B cell (primary cell): Measurements from ENCODE around the gene SUSD2. TPM values are rescaled to one million over a fixed set of nuclear protein-coding genes. Genes with fewer than 3 reads are reported as not detected.

Source experiments
- ATAC-seq: fragments of 200-7000 bp; cut with Tn5 transposase; one replicate; pipeline ENCODE4 v1.10.0; 2021; ENCODE audit warnings: low read depth, mild to moderate bottlenecking, moderate number of reproducible peaks, moderate library complexity
- CTCF ChIA-PET: fragments of 350-600 bp; sonication (Branson Sonifier 250); formaldehyde crosslinking; loops from one replicate; lab custom pipeline; 2021; ENCODE audit warnings: antibody characterized with exemption, inconsistent platforms; lab: Charles Lee
- POLR2A ChIA-PET: fragments of 350-600 bp; sonication (Branson Sonifier 250); formaldehyde crosslinking; loops from one replicate; lab custom pipeline; 2021; ENCODE audit warnings: antibody characterized with exemption; lab: Charles Lee
- DNase-seq: peaks from one replicate; pipeline ENCODE4 v3.0.0; 2013
- H2AFZ ChIP-seq: 2 replicates; pipeline ENCODE4 v1.6.1; 2012; ENCODE audit warnings: mild to moderate bottlenecking, low read depth, low read length; ENCODE audit not compliant: insufficient read depth, poor library complexity, severe bottlenecking
- H3K27ac ChIP-seq, 2 donors: 1 replicate in 1 of 2; 2 replicates in 1 of 2; pipeline ENCODE4 v1.5.1; 2012 to 2013; ENCODE audit warnings: low read length in 2 of 2, mild to moderate bottlenecking in 2 of 2, moderate library complexity in 1 of 2
- H3K27me3 ChIP-seq, 4 experiments: fragments of 200-600 bp in 1 of 4; sonication (generic) in 1 of 4; replicated peaks in 1 of 4; 1 replicate in 2 of 4; 2 replicates in 2 of 4; pipeline versions ENCODE4 v1.6.1 to v1.7.0; 2013 to 2016; ENCODE audit warnings: low read length in 3 of 4, mild to moderate bottlenecking in 2 of 4, mixed read lengths in 1 of 4, moderate library complexity in 1 of 4; ENCODE audit not compliant: insufficient read depth in 4 of 4, control insufficient read depth in 3 of 4; ENCODE audit errors: control extremely low read depth in 1 of 4
- H3K36me3 ChIP-seq, 2 experiments: replicated peaks in 1 of 2; 1 replicate in 1 of 2; 2 replicates in 1 of 2; pipeline versions ENCODE4 v1.6.1 to v1.7.1; 2013; ENCODE audit warnings: low read length in 1 of 2; ENCODE audit not compliant: insufficient read depth in 2 of 2, control insufficient read depth in 1 of 2; ENCODE audit errors: control extremely low read depth in 1 of 2, extremely low read depth in 1 of 2
- H3K4me1 ChIP-seq, 2 donors: fragments of 200-600 bp in 1 of 2; sonication (generic) in 1 of 2; 1 replicate in 1 of 2; 2 replicates in 1 of 2; pipeline versions ENCODE4 v1.5.1 to v1.6.1; 2013 to 2017; ENCODE audit warnings: low read length in 2 of 2; ENCODE audit not compliant: control insufficient read depth in 2 of 2, insufficient read depth in 2 of 2
- H3K4me2 ChIP-seq: replicated peaks from 2 replicates; pipeline ENCODE3; 2012; ENCODE audit warnings: mild to moderate bottlenecking, low read depth, low read length; ENCODE audit not compliant: poor library complexity, severe bottlenecking
- H3K4me3 ChIP-seq, 5 experiments: fragments of 200-600 bp in 1 of 5; sonication (generic) in 1 of 5; 1 replicate in 3 of 5; 2 replicates in 2 of 5; pipeline versions ENCODE4 v1.5.1 to v1.7.0; 2011 to 2016; ENCODE audit warnings: low read length in 4 of 5, mild to moderate bottlenecking in 4 of 5, low read depth in 2 of 5, control low read depth in 1 of 5, moderate library complexity in 1 of 5; ENCODE audit not compliant: insufficient read depth in 1 of 5; ENCODE audit errors: control extremely low read depth in 1 of 5, extremely low read depth in 1 of 5
- H3K79me2 ChIP-seq: fragments of 200-600 bp; sonication (generic); one replicate; pipeline ENCODE4 v1.6.0; 2016; ENCODE audit warnings: low read length; ENCODE audit not compliant: control insufficient read depth, insufficient read depth
- H3K9ac ChIP-seq: fragments of 200-600 bp; sonication (generic); 2 replicates; pipeline ENCODE4 v1.6.1; 2017; ENCODE audit warnings: mild to moderate bottlenecking, low read length, moderate library complexity
- H3K9me3 ChIP-seq, 3 donors: one replicate each; pipeline versions ENCODE4 v1.6.1 to v1.7.1; 2013; ENCODE audit warnings: low read length in 2 of 3; ENCODE audit not compliant: control insufficient read depth in 2 of 3, insufficient read depth in 1 of 3; ENCODE audit errors: control extremely low read depth in 1 of 3
- H4K20me1 ChIP-seq: 2 replicates; pipeline ENCODE4 v1.6.0; 2012; ENCODE audit warnings: mild to moderate bottlenecking, low read length; ENCODE audit not compliant: insufficient read depth, control insufficient read depth, poor library complexity, severe bottlenecking
- H3K27ac Mint-ChIP-seq: one replicate; pipeline ENCODE4 v1.8.0; 2021; ENCODE audit warnings: mixed read lengths
- H3K27me3 Mint-ChIP-seq: one replicate; pipeline ENCODE4 v1.8.0; 2021; ENCODE audit warnings: mixed read lengths
- H3K4me1 Mint-ChIP-seq: one replicate; pipeline ENCODE4 v1.8.0; 2021; ENCODE audit warnings: mixed read lengths
- H3K4me3 Mint-ChIP-seq: one replicate; pipeline ENCODE4 v1.8.0; 2021; ENCODE audit warnings: mixed read lengths
- H3K9me3 Mint-ChIP-seq: one replicate; pipeline ENCODE4 v1.8.0; 2022; ENCODE audit warnings: mixed read lengths; ENCODE audit not compliant: insufficient read depth
- EZH2 ChIP-seq: IDR thresholded peaks from 2 replicates; pipeline ENCODE4 v1.6.1; 2012; ENCODE audit warnings: borderline replicate concordance, low read depth, mild to moderate bottlenecking, moderate library complexity, low read length; ENCODE audit not compliant: insufficient read depth, poor library complexity, severe bottlenecking
- WGBS: methylation state at CpG from one replicate; pipeline ENCODE4 v1.1.5; 2013; ENCODE audit warnings: missing lambda C conversion rate; ENCODE audit not compliant: insufficient coverage; 5-methylcytosine and 5-hydroxymethylcytosine counted together
- intact Hi-C: fragments of 100-400 bp; cut with micrococcal nuclease; formaldehyde crosslinking; loops from one replicate; pipeline ENCODE4 v1.10.0; 2022
- polyA plus RNA-seq: library from polyadenylated mRNA; depleted of rRNA; stranded (reverse); fragments of >200 nt; gene quantifications from 2 replicates; pipeline ENCODE4 v1.2.3, GENCODE V29; 2012
- total RNA-seq, 2 donors: library from RNA; stranded (reverse); fragments of 120-200 nt in 1 of 2; gene quantifications; 1 replicate in 1 of 2; 2 replicates in 1 of 2; pipeline versions ENCODE4 v1.2.3 to v1.2.4, GENCODE V29; 2013 to 2022
- TF ChIP-seq, protein P1 (sequence below): fragments of 200-600 bp; IDR thresholded peaks from one replicate; pipeline ENCODE4 v1.8.0; 2022; ENCODE audit warnings: antibody characterized with exemption, mild to moderate bottlenecking

Gene SUSD2
- total and polyA plus RNA-seq, 2 donors (not counting 1 experiment from before 2014, with no cell fraction given) = 0.30 to 0.48 TPM

DNA sequence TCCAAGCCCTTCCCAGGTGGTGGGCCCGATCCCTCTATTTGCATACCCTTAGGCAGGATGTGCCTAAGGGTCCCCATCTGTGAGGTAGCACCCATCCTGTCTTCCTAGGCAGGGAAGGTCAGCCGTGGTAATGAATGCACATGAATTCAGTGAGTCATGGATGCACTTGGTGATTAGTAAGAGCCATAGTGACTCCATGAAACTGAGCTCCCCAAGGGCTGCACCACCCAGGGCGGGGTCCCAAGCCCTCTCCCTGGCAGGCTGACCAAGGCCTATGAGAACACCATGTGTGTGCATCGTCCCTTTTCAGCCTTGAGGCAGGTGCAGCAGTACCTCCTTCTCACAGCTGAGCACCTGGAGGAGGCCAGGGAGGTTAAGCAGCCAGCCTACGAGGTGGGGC, 15.6 kb upstream of the SUSD2 start:
- Histone ChIP-seq H3K4me1 (peaks cover 0 to 8% of the 10 kb centered on the region in 2 donors), H3K27ac (no peak overlapping the region), H3K9ac (no peak overlapping the region), H3K4me3 (no peak overlapping the region), H3K27me3 (no peaks in the 10 kb centered on the region), H3K4me2 (no peak overlapping the region), H3K36me3 (peaks cover 0 to 95% of the 10 kb centered on the region in 2 experiments), H2AFZ (no peak overlapping the region), H4K20me1 (peaks cover 72% of the 10 kb centered on the region), H3K79me2 (peaks cover 56% of the 10 kb centered on the region), H3K9me3 (no peaks in the 10 kb centered on the region)
- no peaks in the 10 kb centered on the region for H3K9me3 Mint-ChIP-seq
- ChIA-PET CTCF (interaction anchor here (1.3 to 2.3 kb wide), 2 partner anchors 9 kb away, joined by 7 to 14 read pairs; no protein-coding TSS in a partner anchor), POLR2A (no interaction called here)
- H3K27me3 Mint-ChIP-seq = no peaks in the 10 kb centered on the region
- TF ChIP-seq EZH2 = no peak
- TF ChIP-seq, protein P1, sequence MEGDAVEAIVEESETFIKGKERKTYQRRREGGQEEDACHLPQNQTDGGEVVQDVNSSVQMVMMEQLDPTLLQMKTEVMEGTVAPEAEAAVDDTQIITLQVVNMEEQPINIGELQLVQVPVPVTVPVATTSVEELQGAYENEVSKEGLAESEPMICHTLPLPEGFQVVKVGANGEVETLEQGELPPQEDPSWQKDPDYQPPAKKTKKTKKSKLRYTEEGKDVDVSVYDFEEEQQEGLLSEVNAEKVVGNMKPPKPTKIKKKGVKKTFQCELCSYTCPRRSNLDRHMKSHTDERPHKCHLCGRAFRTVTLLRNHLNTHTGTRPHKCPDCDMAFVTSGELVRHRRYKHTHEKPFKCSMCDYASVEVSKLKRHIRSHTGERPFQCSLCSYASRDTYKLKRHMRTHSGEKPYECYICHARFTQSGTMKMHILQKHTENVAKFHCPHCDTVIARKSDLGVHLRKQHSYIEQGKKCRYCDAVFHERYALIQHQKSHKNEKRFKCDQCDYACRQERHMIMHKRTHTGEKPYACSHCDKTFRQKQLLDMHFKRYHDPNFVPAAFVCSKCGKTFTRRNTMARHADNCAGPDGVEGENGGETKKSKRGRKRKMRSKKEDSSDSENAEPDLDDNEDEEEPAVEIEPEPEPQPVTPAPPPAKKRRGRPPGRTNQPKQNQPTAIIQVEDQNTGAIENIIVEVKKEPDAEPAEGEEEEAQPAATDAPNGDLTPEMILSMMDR = no peak
- ATAC-seq (no peak), DNase-seq (no peak)
- no peak overlapping the region for H3K27ac Mint-ChIP-seq
- intact Hi-C loops = no loop called here
- H3K4me1 Mint-ChIP-seq = peaks cover 9% of the 10 kb centered on the region
- 93% methylated on average over 5 of the region's 5 CpGs for WGBS
- no peak overlapping the region for H3K4me3 Mint-ChIP-seq

DNA sequence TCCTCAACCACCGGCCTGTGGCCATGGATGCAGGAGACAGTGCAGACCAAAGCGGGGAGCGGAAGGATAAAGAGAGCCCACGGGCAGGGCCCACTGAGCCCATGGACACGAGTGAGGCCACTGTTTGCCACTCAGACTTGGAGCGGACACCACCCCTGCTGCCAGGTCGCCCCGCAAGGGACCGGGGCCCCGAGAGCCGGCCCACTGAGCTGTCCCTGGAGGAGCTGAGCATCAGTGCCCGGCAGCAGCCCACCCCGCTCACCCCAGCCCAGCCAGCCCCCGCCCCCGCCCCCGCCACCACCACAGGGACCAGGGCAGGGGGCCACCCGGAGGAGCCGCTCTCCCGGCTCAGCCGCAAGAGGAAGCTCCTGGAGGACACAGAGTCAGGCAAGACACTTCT, 14.5 kb upstream of the SUSD2 start:
- intact Hi-C loops = no loop called here
- no peak overlapping the region for H3K4me3 ChIP-seq
- peaks cover 9% of the 10 kb centered on the region for H3K4me1 Mint-ChIP-seq
- POLR2A ChIA-PET = interaction anchor here (0.6 kb wide), 1 partner anchor 65 kb away, joined by 4 read pairs; no protein-coding TSS in a partner anchor
- ATAC-seq = no peak
- H4K20me1 ChIP-seq = peaks cover 60% of the 10 kb centered on the region
- H3K4me1 ChIP-seq = peaks cover 0 to 1% of the 10 kb centered on the region in 2 donors
- H3K27ac ChIP-seq = no peak overlapping the region
- CTCF ChIA-PET = interaction anchor here (2.3 kb wide), 1 partner anchor 8 kb away, joined by 14 read pairs; no protein-coding TSS in a partner anchor
- H3K27me3 Mint-ChIP-seq = no peaks in the 10 kb centered on the region
- H3K36me3 ChIP-seq = peaks cover 0 to 93% of the 10 kb centered on the region in 2 experiments
- no peak for TF ChIP-seq EZH2
- TF ChIP-seq, protein P1 = no peak
- H2AFZ ChIP-seq = no peak overlapping the region
- over 99% methylated on average over 17 of the region's 20 CpGs for WGBS
- no peaks in the 10 kb centered on the region for H3K27me3 ChIP-seq
- H3K79me2 ChIP-seq = peaks cover 45% of the 10 kb centered on the region
- no peaks in the 10 kb centered on the region for H3K9me3 ChIP-seq
- H3K9me3 Mint-ChIP-seq = no peaks in the 10 kb centered on the region
- H3K4me3 Mint-ChIP-seq = no peak overlapping the region
- H3K4me2 ChIP-seq = no peak overlapping the region
- no peak overlapping the region for H3K9ac ChIP-seq
- no peak for DNase-seq
- no peak overlapping the region for H3K27ac Mint-ChIP-seq
